MCF 10A (cell line): ENCODE data around the gene CLDN20. TPM values are rescaled to one million over a fixed set of nuclear protein-coding genes. Genes with fewer than 3 reads are reported as not detected.
A peak's percentile ranks its signal among the peaks of the same experiment; 100 is the strongest.

Experiments used
- BruUV-seq: library from RNA; stranded (reverse); fragments of 400-500 nt; replicated peaks from 2 replicates; lab custom pipeline; 2021; lab: Mats Ljungman, UMichigan
- CTCF ChIA-PET: fragments of 300-600 bp; sonication (Branson Sonifier 250); formaldehyde crosslinking; extraction: SDS; loops from one replicate; lab custom pipeline; 2021; ENCODE audit warnings: antibody characterized with exemption, inconsistent platforms; lab: Yijun Ruan, JAX
- POLR2A ChIA-PET: fragments of 300-600, 350-650 bp; sonication (Branson Sonifier 250); formaldehyde crosslinking; extraction: SDS; loops from one replicate; lab custom pipeline; 2020; ENCODE audit warnings: antibody characterized with exemption, inconsistent platforms; lab: Yijun Ruan, JAX
- DNase-seq: peaks from one replicate; pipeline ENCODE4 v3.0.0-alpha.2; 2018; ENCODE audit not compliant: unreplicated experiment
- H3K27ac Mint-ChIP-seq: one replicate; pipeline ENCODE4 v1.8.0; 2022; ENCODE audit warnings: mild to moderate bottlenecking, low read depth, mixed read lengths; ENCODE audit not compliant: unreplicated experiment
- H3K27me3 Mint-ChIP-seq: one replicate; pipeline ENCODE4 v1.8.0; 2022; ENCODE audit warnings: mixed read lengths; ENCODE audit not compliant: insufficient read depth, unreplicated experiment
- H3K36me3 Mint-ChIP-seq: one replicate; pipeline ENCODE4 v1.8.0; 2022; ENCODE audit warnings: mild to moderate bottlenecking, moderate library complexity, mixed read lengths; ENCODE audit not compliant: insufficient read depth, unreplicated experiment
- H3K4me1 Mint-ChIP-seq: one replicate; pipeline ENCODE4 v1.8.0; 2022; ENCODE audit warnings: mixed read lengths; ENCODE audit not compliant: insufficient read depth, unreplicated experiment
- H3K4me3 Mint-ChIP-seq: one replicate; pipeline ENCODE4 v1.8.0; 2022; ENCODE audit warnings: mild to moderate bottlenecking, moderate library complexity, mixed read lengths; ENCODE audit not compliant: unreplicated experiment
- H3K9me3 Mint-ChIP-seq: one replicate; pipeline ENCODE4 v1.8.0; 2022; ENCODE audit warnings: mixed read lengths; ENCODE audit not compliant: unreplicated experiment
- CTCF ChIP-seq: fragments of 200-600 bp; IDR thresholded peaks from one replicate; pipeline ENCODE4 v1.8.0; 2022; ENCODE audit warnings: antibody characterized with exemption, mild to moderate bottlenecking; ENCODE audit not compliant: unreplicated experiment
- intact Hi-C: fragments of 100-400 bp; cut with micrococcal nuclease; formaldehyde crosslinking; loops from 2 replicates; pipeline ENCODE4 v1.14.1; 2022
- total RNA-seq: library from RNA; stranded (reverse); gene quantifications from 2 replicates; pipeline ENCODE4 v1.2.3, GENCODE V29; 2022

The CLDN20 gene
- total RNA-seq, 1 experiment from 2014 or later = not detected

DNA sequence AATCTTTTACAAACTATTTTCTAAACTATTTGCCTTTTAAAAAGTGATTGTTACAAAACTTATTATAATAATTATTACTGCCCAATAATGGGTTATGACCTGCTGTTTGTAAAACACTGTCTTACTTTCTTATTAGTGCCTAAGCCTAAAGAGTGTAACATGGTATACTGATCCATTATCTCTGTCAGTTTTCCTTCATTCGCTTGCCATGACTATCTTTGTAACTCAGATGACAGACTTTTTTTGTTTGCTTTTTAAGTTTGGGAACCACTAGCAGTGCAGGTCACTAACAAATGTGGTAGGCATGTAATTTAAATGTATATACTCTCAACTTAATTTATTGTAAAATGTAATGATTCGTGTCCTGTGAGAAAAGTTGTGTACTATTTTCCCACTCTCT is 60.4 kb downstream of the CLDN20 start:
- ChIA-PET CTCF (no interaction called here), POLR2A (no interaction called here)
- Mint-ChIP-seq H3K4me3 (no peak overlapping the region), H3K9me3 (no peaks in the 10 kb centered on the region), H3K27ac (no peak overlapping the region), H3K4me1 (peaks cover 6% of the 10 kb centered on the region), H3K27me3 (no peaks in the 10 kb centered on the region), H3K36me3 (no peaks in the 10 kb centered on the region)
- no peak for DNase-seq
- no peak for TF ChIP-seq CTCF
- intact Hi-C loops = loop anchor here (10.0 kb wide), 1 partner anchor 1951 kb away; no protein-coding TSS in a partner anchor
- no TSS peak for BruUV-seq

DNA sequence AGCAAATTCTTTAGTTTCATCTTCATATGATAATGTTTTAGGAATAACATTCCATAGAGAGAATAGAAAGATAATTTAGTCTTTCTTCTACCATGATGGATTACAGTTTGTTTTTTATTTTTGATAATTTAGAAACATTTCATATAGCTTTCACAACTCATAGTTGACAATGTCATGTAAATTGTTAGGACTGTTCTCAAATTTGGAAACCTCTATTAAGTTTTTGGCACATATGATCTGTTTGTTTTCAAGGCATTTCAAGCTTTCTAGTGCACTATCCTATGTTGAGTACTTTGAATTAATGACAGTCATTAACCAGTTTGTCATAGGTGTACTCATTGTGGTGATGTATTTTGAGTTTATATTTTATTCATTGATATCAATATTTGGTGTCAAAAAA is 61.2 kb downstream of the CLDN20 start:
- H3K36me3 Mint-ChIP-seq = no peaks in the 10 kb centered on the region
- no TSS peak for BruUV-seq
- ChIA-PET CTCF (interaction anchor here (5.7 kb wide), 1 partner anchor 204 kb away, joined by 34 read pairs; no protein-coding TSS in a partner anchor), POLR2A (interaction anchor here (0.6 kb wide), 1 partner anchor 1257 kb away, joined by 3 read pairs; no protein-coding TSS in a partner anchor)
- intact Hi-C loops = loop anchor here (10.0 kb wide), 1 partner anchor 1950 kb away; no protein-coding TSS in a partner anchor
- H3K27ac Mint-ChIP-seq = no peak overlapping the region
- H3K9me3 Mint-ChIP-seq = no peaks in the 10 kb centered on the region
- no peak for TF ChIP-seq CTCF
- no peak for DNase-seq
- H3K27me3 Mint-ChIP-seq = no peaks in the 10 kb centered on the region
- peaks cover 6% of the 10 kb centered on the region for H3K4me1 Mint-ChIP-seq
- H3K4me3 Mint-ChIP-seq = no peak overlapping the region

DNA sequence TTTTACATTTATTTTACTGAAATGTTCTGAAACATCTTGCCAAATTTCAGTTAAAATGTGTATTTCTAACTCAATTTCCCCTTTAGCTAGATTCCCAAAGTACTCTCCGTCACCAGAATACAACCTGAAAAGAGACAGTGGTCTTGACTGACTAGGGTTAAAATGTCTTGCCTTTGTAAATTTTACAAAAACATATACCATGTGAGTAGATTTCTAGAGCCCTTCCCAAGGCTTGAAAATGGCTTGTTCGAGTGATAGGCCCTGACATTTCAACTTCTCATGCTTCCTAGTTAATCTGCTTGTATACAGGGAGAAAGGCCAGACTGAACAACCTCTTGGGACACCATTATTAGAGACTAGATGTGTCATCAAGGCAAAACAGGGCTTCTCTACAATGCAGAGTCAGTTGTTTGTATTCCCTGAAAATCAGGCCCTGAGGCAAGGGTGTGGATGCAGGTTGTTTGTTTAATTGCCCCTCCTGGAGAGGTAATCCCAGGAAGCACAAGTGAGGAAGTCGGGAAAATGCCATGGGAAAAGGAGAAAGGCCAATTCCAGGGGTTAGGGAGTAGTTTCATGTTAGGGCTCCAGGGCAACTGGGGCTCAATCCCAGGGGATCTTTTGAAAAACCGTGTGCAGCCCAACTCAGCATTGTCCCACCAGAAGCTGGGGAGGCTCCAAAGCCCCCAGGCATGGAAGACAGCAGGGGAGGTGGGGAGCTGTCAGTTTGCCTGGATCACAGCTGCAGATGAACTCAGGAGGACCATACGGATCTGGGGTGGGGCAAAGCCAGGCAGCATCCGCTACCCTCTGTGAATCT is 62.1 kb downstream of the CLDN20 start:
- ChIA-PET CTCF (interaction anchor here (0.6 to 5.7 kb wide), 8 partner anchors 18 to 1316 kb away, joined by 3 to 34 read pairs (median 5); no protein-coding TSS in a partner anchor), POLR2A (no interaction called here)
- H3K9me3 Mint-ChIP-seq = no peaks in the 10 kb centered on the region
- H3K27ac Mint-ChIP-seq = no peak overlapping the region
- H3K27me3 Mint-ChIP-seq = no peaks in the 10 kb centered on the region
- no TSS peak for BruUV-seq
- H3K4me3 Mint-ChIP-seq = no peak overlapping the region
- intact Hi-C loops = loop anchor here (10.0 kb wide), 1 partner anchor 1949 kb away; no protein-coding TSS in a partner anchor
- TF ChIP-seq CTCF = no peak
- DNase-seq = peak; percentile 8
- no peaks in the 10 kb centered on the region for H3K36me3 Mint-ChIP-seq
- H3K4me1 Mint-ChIP-seq = peaks cover 6% of the 10 kb centered on the region

Other genes with a start within 250 kb of the CLDN20 start
- gene TFB1M, start 50.5 kb downstream of the CLDN20 start, total RNA-seq = 26.8 and 31.0 TPM in 2 replicates
- not detected in 2 replicates for gene NOX3, start 191.8 kb downstream of the CLDN20 start, total RNA-seq